Stimulated activated CD4-positive, alpha-beta T cell treated with anti-CD3 and anti-CD28 coated beads, Interleukin-12 subunit alpha, Interleukin-12 subunit beta, amount 100 ng/mL, for 24 hours (primary cell): Measurements from ENCODE around the gene KIAA0319L.
A peak's percentile ranks its signal among the peaks of the same experiment; 100 is the strongest.

ENCODE experiments used
- DNase-seq, 2 experiments: peaks; one replicate each; pipeline ENCODE4 v3.0.0-alpha.2; 2020; ENCODE audit warnings: low read depth in 2 of 2

Gene KIAA0319L

DNA sequence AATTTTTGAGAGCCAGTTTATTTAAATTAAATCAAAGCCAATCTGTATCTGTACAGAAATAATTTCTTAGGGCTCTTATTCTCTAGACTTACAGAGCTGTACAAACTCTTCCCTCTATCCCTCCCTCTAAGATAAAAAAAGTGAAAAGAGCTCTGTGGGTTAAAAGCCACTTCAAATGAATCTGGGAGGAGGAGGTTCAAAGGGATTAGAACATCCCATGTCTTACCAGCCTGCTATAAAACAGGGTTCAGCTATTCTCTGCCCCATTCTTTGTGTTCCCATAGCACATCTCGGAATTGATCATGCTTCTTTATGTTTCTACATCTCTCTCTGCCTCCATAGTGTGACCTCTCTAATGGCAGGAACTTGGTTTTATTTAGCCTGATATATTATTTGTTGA lies 19.4 kb downstream of the KIAA0319L start:
- DNase-seq = no peak

GRCh38 chr1:35536556-35537162 lies 20.5 kb downstream of the KIAA0319L start:
- DNase-seq = no peak

DNA sequence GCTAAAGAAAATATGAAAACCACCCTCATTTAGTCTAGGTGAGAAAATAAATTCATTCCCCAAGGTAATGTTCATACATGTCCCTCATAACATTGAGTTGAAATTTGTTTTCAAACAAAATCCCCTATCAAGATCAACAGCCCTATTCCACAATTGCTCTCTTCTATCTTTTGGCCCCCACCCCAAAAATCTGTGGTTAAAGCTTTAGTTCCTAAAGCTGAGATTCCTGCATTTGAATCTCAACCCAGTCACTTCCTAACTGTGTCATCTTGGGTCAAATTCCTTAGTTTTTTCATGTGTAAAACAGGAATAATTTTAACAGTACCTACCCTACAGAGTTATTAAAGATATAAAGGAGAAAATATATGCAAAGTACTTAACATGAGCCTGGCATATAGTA lies 22.0 kb downstream of the KIAA0319L start:
- DNase-seq = no peak

DNA sequence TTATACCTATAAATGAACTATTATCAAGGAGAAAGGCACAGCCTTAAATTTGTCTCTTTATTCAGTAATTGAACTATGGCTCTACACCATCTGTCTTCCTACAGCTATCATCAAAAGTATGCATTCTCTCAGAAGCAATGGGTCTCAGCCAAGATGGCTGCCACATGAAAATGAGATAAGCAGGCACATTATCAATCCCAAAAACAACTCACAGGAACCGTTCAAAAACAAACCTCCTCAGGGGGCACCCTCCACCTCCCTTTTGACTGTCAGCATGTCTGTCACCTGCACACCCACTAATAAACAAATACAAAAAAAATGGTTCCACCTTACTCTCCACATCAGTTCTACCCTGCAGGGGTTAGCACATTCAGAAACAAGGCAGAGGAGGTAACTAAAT lies 23.6 kb downstream of the KIAA0319L start:
- DNase-seq = no peak

DNA sequence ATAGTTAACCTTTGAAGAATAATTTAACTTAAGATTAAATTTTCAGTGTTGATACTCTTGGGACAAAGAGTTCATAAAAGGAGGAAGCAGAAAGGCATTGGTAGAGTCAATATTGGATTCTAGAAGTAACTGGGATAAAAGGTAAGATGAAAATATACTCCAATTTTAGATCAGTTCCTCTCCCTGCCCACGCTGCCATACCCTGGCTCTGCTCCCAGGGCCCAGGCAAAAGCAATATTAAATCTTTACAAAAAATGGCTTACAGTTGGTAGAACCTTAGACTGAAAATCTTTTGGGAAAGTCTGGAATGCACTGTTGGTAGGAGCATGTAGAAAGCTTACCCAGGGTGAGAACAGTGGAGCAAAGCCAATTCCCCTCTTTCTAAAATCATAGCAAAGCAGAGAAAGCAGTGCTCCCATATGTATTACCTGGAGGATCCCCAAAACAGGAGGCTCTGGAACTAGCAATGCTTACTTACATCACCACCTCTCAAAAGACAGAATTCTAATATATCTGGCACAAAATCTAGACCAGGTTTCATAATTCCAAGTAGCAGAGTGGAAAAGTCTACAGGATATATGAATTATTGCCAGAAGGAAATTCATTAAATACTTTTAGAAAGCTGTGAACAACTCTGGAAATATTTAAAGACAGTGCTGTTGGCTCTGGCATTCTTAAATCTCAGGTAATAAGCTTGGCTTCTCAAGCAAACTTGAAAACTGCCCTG lies 24.5 kb downstream of the KIAA0319L start:
- DNase-seq = no peak

DNA sequence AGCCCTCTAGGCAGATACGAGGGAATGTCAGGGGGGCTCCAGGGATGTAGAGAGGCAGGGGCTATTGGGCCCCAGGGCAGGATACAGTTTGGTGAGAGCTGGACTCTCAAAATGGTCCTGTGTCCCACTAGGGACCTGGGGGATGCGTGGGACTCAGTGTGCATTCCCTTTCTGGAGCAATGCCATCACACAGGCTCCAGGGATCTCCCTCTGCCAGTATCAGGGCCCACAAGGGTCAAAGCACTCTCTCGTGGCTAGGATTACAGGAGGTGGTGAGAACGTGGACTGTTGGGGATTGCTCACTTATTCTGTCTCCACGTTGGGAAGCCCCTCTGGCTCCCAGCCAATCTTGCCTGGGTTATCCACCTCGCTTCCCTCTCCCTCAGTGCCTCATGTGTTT lies 25.8 kb downstream of the KIAA0319L start:
- no peak for DNase-seq

GRCh38 chr1:35530946-35531345 lies 26.3 kb downstream of the KIAA0319L start:
- DNase-seq = no peak

DNA sequence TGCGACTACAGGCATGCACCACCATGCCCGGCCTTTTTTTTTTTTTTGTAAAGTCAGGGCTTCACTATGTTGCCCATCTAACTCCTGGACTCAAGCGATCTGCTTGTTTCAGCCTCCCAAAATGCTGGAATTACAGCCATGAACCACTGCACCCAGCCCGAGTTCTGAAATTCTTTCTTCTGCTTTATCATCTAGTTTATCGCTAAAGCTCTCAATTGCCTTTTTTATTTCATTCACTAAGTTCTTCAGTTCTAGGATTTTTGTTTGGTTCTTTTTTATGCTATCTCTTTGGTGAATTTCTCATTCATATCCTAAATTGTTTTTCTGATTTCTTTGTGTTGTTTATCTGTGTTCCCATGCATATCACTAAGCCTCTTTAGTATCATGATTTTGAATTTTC lies 27.0 kb downstream of the KIAA0319L start:
- DNase-seq = no peak

DNA sequence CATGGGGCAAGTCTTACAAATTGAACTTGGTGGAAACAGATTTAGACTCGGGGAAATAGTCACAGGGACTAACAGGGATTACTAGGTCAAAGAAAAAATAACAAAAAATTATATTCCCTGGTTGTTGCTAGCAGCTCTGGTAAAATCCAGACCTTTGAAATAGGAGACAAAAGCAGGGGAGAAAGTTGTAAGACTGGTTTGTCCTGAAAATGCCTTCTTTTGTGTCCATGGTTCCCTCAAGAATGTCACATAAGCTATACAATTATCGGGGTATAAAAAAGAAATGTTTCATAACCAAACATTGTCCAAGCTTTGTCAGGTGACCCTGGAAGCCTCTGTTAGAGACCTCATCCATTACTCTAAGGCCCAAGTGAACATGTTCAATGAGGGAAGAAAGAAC lies 33.1 kb downstream of the KIAA0319L start:
- no peak for DNase-seq

- no peak for DNase-seq
Observed at GRCh38 chr1:35519432-35519831, 37.8 kb downstream of the KIAA0319L start.

- no peak for DNase-seq
Observed at GRCh38 chr1:35518183-35518582, 39.0 kb downstream of the KIAA0319L start.

DNA sequence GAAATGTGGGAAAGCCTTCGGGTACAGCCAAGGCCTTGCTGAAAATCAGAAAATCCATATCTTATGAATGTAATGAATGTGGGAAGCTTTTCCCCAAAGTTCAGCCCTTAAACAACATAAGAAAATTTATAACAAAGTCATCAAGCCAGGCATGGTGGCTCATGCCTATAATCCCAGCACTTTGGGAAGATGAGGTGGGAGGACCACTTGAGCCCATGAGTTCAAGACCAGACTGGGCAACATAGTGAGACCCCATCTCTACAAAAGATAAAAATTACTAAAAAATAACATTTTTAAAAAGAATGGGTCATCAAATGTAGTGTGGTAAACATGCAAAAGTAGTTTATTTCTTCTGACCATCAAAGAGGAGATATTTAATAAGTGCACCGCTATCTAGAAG lies 45.9 kb downstream of the KIAA0319L start:
- no peak for DNase-seq

DNA sequence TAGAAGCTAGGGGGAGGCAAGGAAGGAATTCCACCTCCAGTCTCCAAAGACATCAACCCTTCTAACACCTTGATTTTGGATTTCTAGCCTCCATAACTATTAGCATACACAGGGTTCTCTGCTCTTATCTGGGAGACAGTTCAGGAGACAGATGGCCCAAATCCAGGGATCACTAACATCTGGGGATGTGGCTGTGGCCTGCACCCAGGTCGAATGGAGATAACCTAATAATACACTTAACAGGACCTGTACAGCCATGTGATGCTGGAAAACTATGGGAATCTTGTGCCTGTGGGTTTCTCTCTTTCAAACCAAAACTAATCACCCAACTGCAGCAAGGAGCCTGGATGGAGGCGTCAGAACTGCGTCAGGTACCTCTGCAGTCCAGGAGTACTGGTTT lies 47.6 kb downstream of the KIAA0319L start:
- DNase-seq = no peak

DNA sequence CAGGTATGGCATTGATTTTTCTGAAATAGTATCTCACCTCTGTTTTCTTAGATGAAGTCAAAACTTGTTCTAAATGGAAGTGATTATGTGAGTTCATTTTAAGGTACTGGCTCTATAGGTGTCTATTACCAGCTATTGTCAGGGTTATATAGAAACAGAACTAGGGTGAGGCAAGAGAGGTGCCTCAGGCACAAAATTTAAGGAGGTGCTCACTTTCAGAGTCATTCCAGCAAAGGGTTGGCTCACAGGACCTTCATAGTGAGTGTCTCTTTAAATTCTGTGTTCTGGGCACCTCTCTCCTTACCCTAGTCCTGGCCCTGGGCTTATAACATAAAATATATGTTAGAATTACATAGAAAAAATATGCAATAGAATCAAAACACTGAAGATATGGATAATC lies 49.3 kb downstream of the KIAA0319L start:
- no peak for DNase-seq

GRCh38 chr1:35506960-35507912 lies 50.0 kb downstream of the KIAA0319L start:
- DNase-seq = no peak

DNA sequence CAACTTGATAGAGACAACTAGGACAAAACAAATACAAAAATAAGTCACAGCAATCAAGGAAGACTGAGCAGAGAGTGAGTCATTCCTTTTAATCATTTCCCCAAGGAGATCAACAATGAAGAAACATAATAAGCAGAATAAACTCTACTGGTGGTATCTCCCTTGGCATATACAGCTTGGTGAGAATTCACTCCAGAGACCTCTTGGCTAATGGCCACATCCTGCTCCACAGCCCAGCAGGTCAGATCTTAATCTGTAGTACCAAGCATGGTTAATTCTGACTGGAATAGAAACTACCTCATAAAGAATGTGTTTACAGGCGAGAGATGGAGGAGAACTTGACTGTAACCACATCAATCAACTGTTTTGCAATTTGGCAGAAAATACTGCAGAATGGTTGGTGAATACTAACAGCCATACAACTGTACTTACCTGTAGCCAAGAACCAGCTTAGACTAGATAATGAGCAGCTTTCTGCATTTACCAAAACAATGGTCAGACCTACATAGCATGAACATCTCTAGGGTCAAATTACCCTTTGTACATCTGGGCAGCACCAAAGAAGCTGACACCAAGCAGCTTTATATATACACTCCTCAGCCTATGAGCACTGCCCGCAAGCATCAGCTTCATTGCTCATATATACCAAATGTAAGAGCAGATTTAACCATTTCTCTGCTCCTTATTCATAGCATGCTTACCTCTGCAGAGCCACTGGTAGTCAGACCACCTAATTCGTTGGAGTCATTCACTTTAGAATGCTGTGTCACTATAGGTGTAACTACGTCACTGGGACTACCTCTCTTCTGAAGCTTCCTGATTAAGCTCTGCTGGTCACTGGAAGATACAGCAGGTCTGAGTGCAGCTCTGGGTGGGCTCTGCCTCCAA lies 51.0 kb downstream of the KIAA0319L start:
- DNase-seq = peak in 1 of 2 experiments; percentile 8

GRCh38 chr1:35502242-35502641 lies 55.0 kb downstream of the KIAA0319L start:
- DNase-seq = no peak

- no peak for DNase-seq
Observed at GRCh38 chr1:35500439-35500838, 56.8 kb downstream of the KIAA0319L start.

DNA sequence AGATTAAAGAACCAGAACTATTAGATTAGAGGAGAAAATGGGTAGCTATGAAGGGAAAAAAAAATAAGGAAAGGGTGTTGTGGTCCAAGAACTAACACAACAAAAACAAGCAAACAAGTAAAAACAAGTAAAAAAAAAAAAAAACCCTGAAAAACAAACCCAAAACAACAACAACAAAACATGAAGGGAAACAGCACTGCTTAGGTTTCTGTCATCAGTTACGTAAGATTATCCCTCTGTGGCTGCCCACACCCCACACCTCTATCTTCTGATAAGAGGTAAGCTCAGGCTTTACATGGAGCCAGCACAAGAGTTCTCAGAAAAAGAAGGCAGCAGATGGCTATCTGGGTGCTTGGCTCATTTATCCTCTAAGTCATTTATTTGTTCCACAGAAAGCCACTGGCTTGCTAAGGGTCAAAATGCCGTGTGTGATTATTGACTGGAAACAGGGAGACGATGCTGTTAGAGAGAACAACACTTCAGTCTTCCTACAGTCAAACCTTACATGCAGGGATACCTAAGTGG lies 57.5 kb downstream of the KIAA0319L start:
- no peak for DNase-seq

GRCh38 chr1:35499231-35499630 lies 58.0 kb downstream of the KIAA0319L start:
- DNase-seq = no peak

DNA sequence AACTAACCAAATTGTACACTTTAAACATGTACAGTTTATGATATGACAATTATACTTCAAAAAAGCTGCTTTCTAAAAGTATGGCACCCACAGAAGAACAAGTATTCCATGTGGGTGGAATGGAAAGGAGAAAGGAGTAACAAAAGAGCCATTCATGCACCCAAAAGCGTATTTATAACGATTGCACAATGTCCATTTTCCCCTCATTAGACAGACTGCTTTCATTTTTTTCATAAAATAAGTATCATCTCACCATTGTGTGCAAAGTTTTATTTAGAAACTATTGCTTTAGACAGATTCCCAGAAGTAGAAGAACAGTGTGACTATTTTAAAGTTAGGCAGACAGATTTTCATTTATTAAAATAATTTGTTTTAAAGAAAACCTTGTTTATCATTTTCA lies 59.6 kb downstream of the KIAA0319L start:
- DNase-seq = no peak
